ENCODE measurements around the gene KIAA1755.

KIAA1755 gene

GRCh38 chr20:38260378-38261053 is at the start of gene KIAA1755:
KIAA1755 (minus strand) TSS chr20:38260735; CDS start chr20:38260500, 235 bp downstream.
- DNase-seq, result no peak

GRCh38 chr20:38308447-38308846 is 47.9 kb upstream of the KIAA1755 start:
- no peak for DNase-seq

- DNase-seq, result no peak
Observed at GRCh38 chr20:38308047-38308438, 47.5 kb upstream of the KIAA1755 start.

GRCh38 chr20:38307371-38308046 is 47.0 kb upstream of the KIAA1755 start:
- no peak for DNase-seq

GRCh38 chr20:38306379-38306778 is 45.8 kb upstream of the KIAA1755 start:
- DNase-seq, result no peak

- no peak for DNase-seq
Observed at GRCh38 chr20:38305541-38305940, 45.0 kb upstream of the KIAA1755 start.

- DNase-seq, result peak; percentile 43
Observed at GRCh38 chr20:38304845-38305447, 44.4 kb upstream of the KIAA1755 start.

GRCh38 chr20:38303908-38304379 is 43.4 kb upstream of the KIAA1755 start, which contains the start of gene BPI:
BPI (plus strand) TSS chr20:38304156; CDS start chr20:38304224, 68 bp downstream.
- peak; percentile 9 for DNase-seq

- no peak for DNase-seq
Observed at GRCh38 chr20:38302786-38303185, 42.3 kb upstream of the KIAA1755 start.

- DNase-seq, result no peak
Observed at GRCh38 chr20:38301309-38301708, 40.8 kb upstream of the KIAA1755 start.

- DNase-seq, result no peak
Observed at GRCh38 chr20:38300438-38300837, 39.9 kb upstream of the KIAA1755 start.

- DNase-seq, result no peak
Observed at GRCh38 chr20:38299963-38300362, 39.4 kb upstream of the KIAA1755 start.

GRCh38 chr20:38298768-38299288 is 38.3 kb upstream of the KIAA1755 start:
- no peak for DNase-seq

- no peak for DNase-seq
Observed at GRCh38 chr20:38297916-38298674, 37.6 kb upstream of the KIAA1755 start.

- DNase-seq, result no peak
Observed at GRCh38 chr20:38296433-38296832, 35.9 kb upstream of the KIAA1755 start.

- no peak for DNase-seq
Observed at GRCh38 chr20:38295811-38296210, 35.3 kb upstream of the KIAA1755 start.

GRCh38 chr20:38294076-38294591 is 33.6 kb upstream of the KIAA1755 start:
- DNase-seq, result no peak

GRCh38 chr20:38293491-38294065 is 33.0 kb upstream of the KIAA1755 start:
- DNase-seq, result no peak

GRCh38 chr20:38291966-38292365 is 31.4 kb upstream of the KIAA1755 start:
- DNase-seq, result no peak

GRCh38 chr20:38290829-38291814 is 30.6 kb upstream of the KIAA1755 start:
- DNase-seq, result peak; percentile 16
